Lung (tissue), 16 donors: Measurements from ENCODE around the gene MC2R. TPM values are rescaled to one million over a fixed set of nuclear protein-coding genes. Genes with fewer than 3 reads are reported as not detected.

Source experiments
- ATAC-seq: fragments of 200-7000 bp; cut with Tn5 transposase; one replicate; pipeline ENCODE4 v1.9.1; 2020; ENCODE audit warnings: moderate number of reproducible peaks; ENCODE audit not compliant: insufficient read depth, low FRiP score
- DNase-seq, 3 donors: peaks; one replicate each; pipeline ENCODE4 v3.0.0-alpha.2; 2013 to 2017
- H3K27ac ChIP-seq, 2 donors: one replicate each; pipeline ENCODE4 v1.5.1; 2013; ENCODE audit warnings: mild to moderate bottlenecking in 2 of 2, moderate library complexity in 2 of 2, control low read depth in 1 of 2, inconsistent platforms in 1 of 2, low read depth in 1 of 2, low read length in 1 of 2
- H3K27me3 ChIP-seq, 3 donors: one replicate each; pipeline ENCODE4 v1.5.1; 2013; ENCODE audit warnings: low read length in 2 of 3; ENCODE audit not compliant: control insufficient read depth in 3 of 3, insufficient read depth in 3 of 3
- H3K36me3 ChIP-seq, 4 donors: one replicate each; pipeline ENCODE4 v1.5.1; 2013; ENCODE audit warnings: low read length in 4 of 4, mild to moderate bottlenecking in 1 of 4, moderate library complexity in 1 of 4; ENCODE audit not compliant: control insufficient read depth in 4 of 4, insufficient read depth in 4 of 4
- H3K4me1 ChIP-seq, 5 donors: one replicate each; pipeline ENCODE4 v1.5.1; 2013; ENCODE audit warnings: low read length in 5 of 5, mild to moderate bottlenecking in 2 of 5, moderate library complexity in 1 of 5; ENCODE audit not compliant: control insufficient read depth in 5 of 5, insufficient read depth in 5 of 5
- H3K4me3 ChIP-seq: one replicate; pipeline ENCODE4 v1.5.1; 2013; ENCODE audit warnings: mild to moderate bottlenecking, control low read depth, moderate library complexity
- H3K9ac ChIP-seq, 2 donors: one replicate each; pipeline ENCODE4 v1.5.1; 2013; ENCODE audit warnings: low read length in 2 of 2, control low read depth in 1 of 2; ENCODE audit not compliant: insufficient read depth in 1 of 2
- H3K9me3 ChIP-seq, 4 donors: one replicate each; pipeline ENCODE4 v1.5.1; 2013; ENCODE audit warnings: low read length in 3 of 4, mild to moderate bottlenecking in 1 of 4, moderate library complexity in 1 of 4; ENCODE audit not compliant: control insufficient read depth in 4 of 4, insufficient read depth in 3 of 4
- CTCF ChIP-seq: IDR thresholded peaks from 2 replicates; pipeline ENCODE4 v1.5.1; 2012; ENCODE audit warnings: mild to moderate bottlenecking; ENCODE audit errors: control extremely low read depth, extremely low read depth
- WGBS, 2 donors: extraction: QIAGEN DNeasy Blood & Tissue Kit; methylation state at CpG; one replicate each; pipeline ENCODE4 v1.1.7; 2013; 5-methylcytosine and 5-hydroxymethylcytosine counted together
- long read RNA-seq, 5 donors: transcript quantifications; one replicate each; lab custom pipeline, GENCODE V29; 2026
- polyA plus RNA-seq, 2 donors: library from polyadenylated mRNA; stranded (reverse); fragments of 200-250 nt; gene quantifications; one replicate each; pipeline ENCODE4 v1.2.1, GENCODE V29; 2013
- total RNA-seq, 2 donors: library from RNA; depleted of rRNA in 1 of 2; stranded (reverse); fragments of >200 nt in 1 of 2; gene quantifications; one replicate each; pipeline ENCODE4 v1.2.1, GENCODE V29; 2014 to 2021
- donor health status: control.
- donor health status: control.
- donor health status: Bipolar disorder and iron deficiency.
- donor health status: healthy.
- donor health status: DM: yes; HTN: yes; CAD: no.

Gene MC2R
- total RNA-seq, result under 1 TPM in 1 of 2 donors, not detected in 1; 0.06 TPM
- not detected for polyA plus RNA-seq
- long read RNA-seq, donor 1, result 0 reads
- long read RNA-seq, donor 2, result 0 reads
- long read RNA-seq, donor 3, result 0 reads
- long read RNA-seq, donor 4, result 0 reads
- long read RNA-seq, donor 5, result 0 reads

GRCh38 chr18:13915391-13915790, at the start of gene MC2R:
Gene MC2R, minus strand, starts transcription at chr18:13915536. Its CDS starts 30,018 bp downstream, at chr18:13885518.
- DNase-seq (peak in 1 of 3 donors; percentile 14), ATAC-seq (no peak)
- Histone ChIP-seq H3K9me3 (peaks cover 0 to 3% (median 0%) of the 10 kb centered on the region in 4 donors), H3K9ac (no peak within 1 kb of the TSS), H3K36me3 (no peaks in the 10 kb centered on the region), H3K4me3 (no peak within 1 kb of the TSS), H3K4me1 (peaks cover 0 to 17% (median 0%) of the 10 kb centered on the region in 5 donors), H3K27ac (no peak within 1 kb of the TSS), H3K27me3 (peaks cover 0 to 4% (median 0%) of the 10 kb centered on the region in 3 donors)
- TF ChIP-seq CTCF, result no peak
- 83 to 87% methylated on average over 4 of the region's 4 CpGs for WGBS, 2 donors

- Histone ChIP-seq H3K4me3 (no peak overlapping the region), H3K27me3 (no peaks in the 10 kb centered on the region), H3K36me3 (no peaks in the 10 kb centered on the region), H3K9me3 (no peaks in the 10 kb centered on the region), H3K27ac (no peak overlapping the region), H3K9ac (no peak overlapping the region), H3K4me1 (no peaks in the 10 kb centered on the region)
- no peak for ATAC-seq
- WGBS, 2 donors, result 89 to 90% methylated on average over 2 of the region's 2 CpGs
- no peak for TF ChIP-seq CTCF
- DNase-seq, result no peak
Observed at GRCh38 chr18:13945811-13946210, 30.5 kb upstream of the MC2R start.

GRCh38 chr18:13943338-13943737, 28.0 kb upstream of the MC2R start:
- no peak for DNase-seq
- 67 to 70% methylated on average over 2 of the region's 2 CpGs for WGBS, 2 donors
- no peak for ATAC-seq
- Histone ChIP-seq H3K27me3 (no peaks in the 10 kb centered on the region), H3K36me3 (no peaks in the 10 kb centered on the region), H3K4me3 (no peak overlapping the region), H3K4me1 (no peaks in the 10 kb centered on the region), H3K9me3 (no peaks in the 10 kb centered on the region), H3K27ac (no peak overlapping the region), H3K9ac (no peak overlapping the region)
- no peak for TF ChIP-seq CTCF

GRCh38 chr18:13940326-13940725, 25.0 kb upstream of the MC2R start:
- Histone ChIP-seq H3K27me3 (no peaks in the 10 kb centered on the region), H3K4me3 (no peak overlapping the region), H3K36me3 (no peaks in the 10 kb centered on the region), H3K9me3 (no peaks in the 10 kb centered on the region), H3K4me1 (no peaks in the 10 kb centered on the region), H3K27ac (no peak overlapping the region), H3K9ac (no peak overlapping the region)
- WGBS, 2 donors, result 83 to 87% methylated on average over 14 of the region's 14 CpGs
- no peak for TF ChIP-seq CTCF
- ATAC-seq (no peak), DNase-seq (peak in 1 of 3 donors; percentile 12)
